ENCODE results near the gene SP4. TPM values are rescaled to one million over a fixed set of nuclear protein-coding genes. Genes with fewer than 3 reads are reported as not detected.

Gene SP4
- total and polyA plus RNA-seq, 2 experiments from 2014 or later = 1.4 to 7.5 TPM

GRCh38 chr7:21550076-21550475, 122.2 kb downstream of the SP4 start:
- no peaks in the 10 kb centered on the region for H3K9me2 ChIP-seq (replicated peaks; ENCODE audit: insufficient read depth)
- H3K4me1 ChIP-seq (ENCODE audit: insufficient read depth) = no peaks in the 10 kb centered on the region
- H3K79me2 ChIP-seq = no peaks in the 10 kb centered on the region
- peaks cover 15% of the 10 kb centered on the region for H3K27me3 ChIP-seq
- DNase-seq (ENCODE audit: low spot score) = no peak
- TF ChIP-seq CTCF (IDR thresholded peaks at IDR 0.05; ENCODE audit: poor library complexity) = no peak
- no peak for TF ChIP-seq EZH2phosphoT487 (IDR thresholded peaks at IDR 0.05; ENCODE audit: low read depth, severe bottlenecking, unreplicated experiment)
- TF ChIP-seq EZH2 (IDR thresholded peaks at IDR 0.05; ENCODE audit: borderline replicate concordance) = no peak
- no peaks in the 10 kb centered on the region for H3K9me3 ChIP-seq (ENCODE audit: low read depth)
- H3K27ac ChIP-seq = no peak overlapping the region
- no peak overlapping the region for H3K4me3 ChIP-seq
- no peaks in the 10 kb centered on the region for H3K36me3 ChIP-seq (replicated peaks; ENCODE audit: insufficient read depth, low read depth)
- WGBS (ENCODE audit: low lambda C conversion rate, missing lambda C conversion rate) = 95% methylated on average over 3 of the region's 3 CpGs
- no peaks in the 10 kb centered on the region for H4K20me1 ChIP-seq (ENCODE audit: insufficient read depth, poor library complexity, severe bottlenecking)
- H2AFZ ChIP-seq = no peak overlapping the region
- no peak overlapping the region for H3K4me2 ChIP-seq

GRCh38 chr7:21550821-21551531, 123.1 kb downstream of the SP4 start:
- Histone ChIP-seq H3K27ac (peak overlapping the region; percentile 9), H3K4me2 (no peak overlapping the region), H4K20me1 (ENCODE audit: insufficient read depth, poor library complexity, severe bottlenecking) (no peaks in the 10 kb centered on the region), H3K9me2 (replicated peaks; ENCODE audit: insufficient read depth) (no peaks in the 10 kb centered on the region), H3K36me3 (replicated peaks; ENCODE audit: insufficient read depth, low read depth) (no peaks in the 10 kb centered on the region), H3K27me3 (peaks cover 6% of the 10 kb centered on the region), H3K79me2 (no peaks in the 10 kb centered on the region), H3K4me3 (no peak overlapping the region), H2AFZ (no peak overlapping the region), H3K9me3 (ENCODE audit: low read depth) (no peaks in the 10 kb centered on the region), H3K4me1 (ENCODE audit: insufficient read depth) (no peaks in the 10 kb centered on the region)
- TF ChIP-seq CTCF (IDR thresholded peaks at IDR 0.05; ENCODE audit: poor library complexity) (peak; percentile 9), EZH2 (IDR thresholded peaks at IDR 0.05; ENCODE audit: borderline replicate concordance) (no peak)
- DNase-seq (ENCODE audit: low spot score) = peak; percentile 13
- WGBS (ENCODE audit: low lambda C conversion rate, missing lambda C conversion rate) = 43% methylated on average over 6 of the region's 6 CpGs

GRCh38 chr7:21562385-21562784, 134.5 kb downstream of the SP4 start:
- 83% methylated on average over 1 of the region's 1 CpG for WGBS (ENCODE audit: low lambda C conversion rate, missing lambda C conversion rate)
- no peaks in the 10 kb centered on the region for H3K4me1 ChIP-seq (ENCODE audit: insufficient read depth)
- no peaks in the 10 kb centered on the region for H3K9me3 ChIP-seq (ENCODE audit: low read depth)
- no peak overlapping the region for H3K4me3 ChIP-seq
- DNase-seq (ENCODE audit: low spot score) = no peak
- no peak for TF ChIP-seq EZH2phosphoT487 (IDR thresholded peaks at IDR 0.05; ENCODE audit: low read depth, severe bottlenecking, unreplicated experiment)
- TF ChIP-seq CTCF (IDR thresholded peaks at IDR 0.05; ENCODE audit: poor library complexity) = no peak
- TF ChIP-seq EZH2 (IDR thresholded peaks at IDR 0.05; ENCODE audit: borderline replicate concordance) = no peak
- H4K20me1 ChIP-seq (ENCODE audit: insufficient read depth, poor library complexity, severe bottlenecking) = no peaks in the 10 kb centered on the region
- no peaks in the 10 kb centered on the region for H3K27me3 ChIP-seq
- H3K27ac ChIP-seq = no peak overlapping the region
- H3K9me2 ChIP-seq (replicated peaks; ENCODE audit: insufficient read depth) = no peaks in the 10 kb centered on the region
- no peaks in the 10 kb centered on the region for H3K36me3 ChIP-seq (replicated peaks; ENCODE audit: insufficient read depth, low read depth)
- H2AFZ ChIP-seq = no peak overlapping the region
- no peaks in the 10 kb centered on the region for H3K79me2 ChIP-seq
- H3K4me2 ChIP-seq = no peak overlapping the region

MicroRNAs within 50 kb of the gene (microRNA counts, 767-probe panel; counts per million panel counts)
- not detected for microRNA hsa-miR-1183

Small RNA genes lying within 50 kb of the gene (microRNA-seq; reads per million reads assigned to microRNA genes)
- gene MIR1183 = not detected

Small RNA genes lying within 50 kb of the gene (small RNA-seq; reads per million reads assigned to genes)
- not detected for gene MIR1183
- gene RNU1-15P = not detected

Other genes starting within 250 kb of the SP4 start
- gene DNAH11, start 115.0 kb downstream of the SP4 start, total RNA-seq = 0.43 and 2.0 TPM in 2 replicates
- 0.38 and 1.3 TPM in 2 replicates for gene DNAH11, start 115.0 kb downstream of the SP4 start, polyA plus RNA-seq